ENCODE results near the gene PUSL1.

PUSL1 gene

GRCh38 chr1:1356166-1356795 lies 47.9 kb downstream of the PUSL1 start:
- peak overlapping the region; percentile 20 to 87 for H3K4me3 ChIP-seq (ENCODE audit: low read depth in 1 of 2, low read length in 2 of 2)
- H3K9me3 ChIP-seq (ENCODE audit: low read length) = no peaks in the 10 kb centered on the region
- H3K27ac ChIP-seq (ENCODE audit: low read depth, low read length) = peak overlapping the region; percentile 46
- H3K36me3 ChIP-seq (ENCODE audit: insufficient read depth, low read length) = peaks cover 18% of the 10 kb centered on the region
- peaks cover 46% of the 10 kb centered on the region for H3K4me1 ChIP-seq (ENCODE audit: insufficient read depth, low read length)
- H3K27me3 ChIP-seq (ENCODE audit: control insufficient read depth in 1 of 2, insufficient read depth in 2 of 2, low read length in 2 of 2) = peaks cover 0 to 10% of the 10 kb centered on the region in 2 donors
- H3K9ac ChIP-seq (ENCODE audit: low read length) = no peak overlapping the region

GRCh38 chr1:1356796-1357401 lies 48.5 kb downstream of the PUSL1 start:
- H3K27ac ChIP-seq (ENCODE audit: low read depth, low read length) = peak overlapping the region; percentile 46
- peaks cover 18% of the 10 kb centered on the region for H3K36me3 ChIP-seq (ENCODE audit: insufficient read depth, low read length)
- peaks cover 48% of the 10 kb centered on the region for H3K4me1 ChIP-seq (ENCODE audit: insufficient read depth, low read length)
- peak overlapping the region; percentile 50 to 87 for H3K4me3 ChIP-seq (ENCODE audit: low read depth in 1 of 2, low read length in 2 of 2)
- peaks cover 0 to 10% of the 10 kb centered on the region in 2 donors for H3K27me3 ChIP-seq (ENCODE audit: control insufficient read depth in 1 of 2, insufficient read depth in 2 of 2, low read length in 2 of 2)
- H3K9ac ChIP-seq (ENCODE audit: low read length) = peak overlapping the region; percentile 61
- no peaks in the 10 kb centered on the region for H3K9me3 ChIP-seq (ENCODE audit: low read length)

GRCh38 chr1:1357871-1358432 lies 49.6 kb downstream of the PUSL1 start:
- H3K4me1 ChIP-seq (ENCODE audit: insufficient read depth, low read length) = peaks cover 41% of the 10 kb centered on the region
- peak overlapping the region; percentile 50 to 87 for H3K4me3 ChIP-seq (ENCODE audit: low read depth in 1 of 2, low read length in 2 of 2)

GRCh38 chr1:1358433-1359271 lies 50.3 kb downstream of the PUSL1 start, which contains the start of gene MXRA8:
TSS of gene MXRA8 (minus strand) at chr1:1358555. CDS start at chr1:1358504, 51 bp downstream.
- H3K4me1 ChIP-seq (ENCODE audit: insufficient read depth, low read length) = peaks cover 41% of the 10 kb centered on the region
- H3K9me3 ChIP-seq (ENCODE audit: low read length) = no peaks in the 10 kb centered on the region
- peak within 1 kb of the TSS; percentile 50 to 87 for H3K4me3 ChIP-seq (ENCODE audit: low read depth in 1 of 2, low read length in 2 of 2)
- peaks cover under 1% of the 10 kb centered on the region for H3K36me3 ChIP-seq (ENCODE audit: insufficient read depth, low read length)
- H3K27ac ChIP-seq (ENCODE audit: low read depth, low read length) = peak within 1 kb of the TSS; percentile 46
- H3K27me3 ChIP-seq (ENCODE audit: control insufficient read depth in 1 of 2, insufficient read depth in 2 of 2, low read length in 2 of 2) = peaks cover 0 to 4% of the 10 kb centered on the region in 2 donors
- peak within 1 kb of the TSS; percentile 61 for H3K9ac ChIP-seq (ENCODE audit: low read length)

More at GRCh38 chr1:1357871-1358432, 49.6 kb downstream of the PUSL1 start:
- no peaks in the 10 kb centered on the region for H3K9me3 ChIP-seq (ENCODE audit: low read length)
- H3K36me3 ChIP-seq (ENCODE audit: insufficient read depth, low read length) = peaks cover 7% of the 10 kb centered on the region
- peak overlapping the region; percentile 61 for H3K9ac ChIP-seq (ENCODE audit: low read length)
- peak overlapping the region; percentile 46 for H3K27ac ChIP-seq (ENCODE audit: low read depth, low read length)
- H3K27me3 ChIP-seq (ENCODE audit: control insufficient read depth in 1 of 2, insufficient read depth in 2 of 2, low read length in 2 of 2) = peaks cover 0 to 8% of the 10 kb centered on the region in 2 donors

GRCh38 chr1:1359308-1359663 lies 50.9 kb downstream of the PUSL1 start:
- Histone ChIP-seq H3K9ac (ENCODE audit: low read length) (no peak overlapping the region), H3K27me3 (ENCODE audit: control insufficient read depth in 1 of 2, insufficient read depth in 2 of 2, low read length in 2 of 2) (peaks cover 0 to 4% of the 10 kb centered on the region in 2 donors), H3K27ac (ENCODE audit: low read depth, low read length) (peak overlapping the region; percentile 46), H3K9me3 (ENCODE audit: low read length) (no peaks in the 10 kb centered on the region), H3K4me1 (ENCODE audit: insufficient read depth, low read length) (peaks cover 36% of the 10 kb centered on the region), H3K4me3 (ENCODE audit: low read depth in 1 of 2, low read length in 2 of 2) (no peak overlapping the region), H3K36me3 (ENCODE audit: insufficient read depth, low read length) (no peaks in the 10 kb centered on the region)

GRCh38 chr1:1359664-1360468 lies 51.5 kb downstream of the PUSL1 start:
- H3K9me3 ChIP-seq (ENCODE audit: low read length) = no peaks in the 10 kb centered on the region
- H3K4me1 ChIP-seq (ENCODE audit: insufficient read depth, low read length) = peaks cover 36% of the 10 kb centered on the region
- peak overlapping the region; percentile 46 for H3K27ac ChIP-seq (ENCODE audit: low read depth, low read length)
- no peak overlapping the region for H3K9ac ChIP-seq (ENCODE audit: low read length)
- peaks cover 0 to 4% of the 10 kb centered on the region in 2 donors for H3K27me3 ChIP-seq (ENCODE audit: control insufficient read depth in 1 of 2, insufficient read depth in 2 of 2, low read length in 2 of 2)
- no peaks in the 10 kb centered on the region for H3K36me3 ChIP-seq (ENCODE audit: insufficient read depth, low read length)
- no peak overlapping the region for H3K4me3 ChIP-seq (ENCODE audit: low read depth in 1 of 2, low read length in 2 of 2)

GRCh38 chr1:1360506-1361169 lies 52.2 kb downstream of the PUSL1 start:
- Histone ChIP-seq H3K4me1 (ENCODE audit: insufficient read depth, low read length) (peaks cover 36% of the 10 kb centered on the region), H3K36me3 (ENCODE audit: insufficient read depth, low read length) (no peaks in the 10 kb centered on the region), H3K4me3 (ENCODE audit: low read depth in 1 of 2, low read length in 2 of 2) (no peak overlapping the region), H3K9ac (ENCODE audit: low read length) (no peak overlapping the region), H3K27ac (ENCODE audit: low read depth, low read length) (peak overlapping the region; percentile 46), H3K9me3 (ENCODE audit: low read length) (no peaks in the 10 kb centered on the region), H3K27me3 (ENCODE audit: control insufficient read depth in 1 of 2, insufficient read depth in 2 of 2, low read length in 2 of 2) (peaks cover 0 to 4% of the 10 kb centered on the region in 2 donors)

All from muscle layer of colon (tissue), 2 donors.